Keratinocyte (primary cell): Measurements from ENCODE around the gene CBX7.

Experiments
- EZH2 ChIP-seq: IDR thresholded peaks from one replicate; pipeline ENCODE4 v1.6.1; 2012; ENCODE audit warnings: inconsistent platforms, mild to moderate bottlenecking, low read length, moderate library complexity
- TF ChIP-seq, protein P1 (sequence below), 3 experiments: IDR thresholded peaks in 1 of 3; conservative IDR thresholded peaks in 1 of 3; optimal IDR thresholded peaks in 1 of 3; 2 replicates in 2 of 3; 3 replicates in 1 of 3; pipeline versions ENCODE3 to v1.5.1; 2011; ENCODE audit warnings: low read length in 3 of 3, mild to moderate bottlenecking in 3 of 3, moderate library complexity in 2 of 3, control low read depth in 1 of 3, inconsistent platforms in 1 of 3; ENCODE audit not compliant: insufficient read depth in 2 of 3; ENCODE audit errors: extremely low read depth in 1 of 3

DNA sequence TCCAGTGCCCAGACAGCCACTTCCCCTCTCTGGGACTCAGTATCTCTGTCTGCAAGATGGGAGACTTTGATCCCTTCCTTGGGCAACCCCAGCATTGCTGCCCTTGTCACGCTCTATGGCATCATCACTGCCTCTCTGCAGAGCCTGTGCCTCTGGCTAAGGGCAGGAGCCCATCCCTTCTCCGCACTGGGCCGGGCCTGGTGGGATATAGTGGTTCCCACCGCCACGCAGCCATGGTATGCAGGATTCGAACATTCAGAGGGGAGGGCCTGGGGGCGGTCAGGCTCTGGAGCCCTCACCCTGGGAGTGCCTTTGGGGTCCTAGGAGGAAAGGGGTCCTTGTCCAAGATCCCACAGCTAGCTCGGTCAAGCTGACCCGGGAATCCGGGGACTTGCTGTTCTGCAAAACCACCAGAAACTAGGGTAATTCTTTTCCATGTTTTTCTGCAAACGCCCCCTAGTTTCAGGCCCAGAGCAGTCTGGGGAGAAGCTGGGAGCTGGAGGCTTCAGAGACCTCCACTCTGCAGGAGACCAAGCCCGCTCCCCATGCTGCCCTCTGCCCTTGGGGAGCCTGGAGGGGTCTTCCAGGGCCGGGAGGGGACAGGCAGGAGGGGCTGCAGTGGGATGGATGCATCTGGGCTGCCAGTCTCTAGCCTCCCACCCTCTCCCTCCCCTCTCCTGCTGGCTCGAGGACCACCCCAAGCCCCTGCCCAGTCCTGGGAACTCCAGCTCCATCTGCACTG is 24.4 kb upstream of the CBX7 start:
- TF ChIP-seq, protein P1, sequence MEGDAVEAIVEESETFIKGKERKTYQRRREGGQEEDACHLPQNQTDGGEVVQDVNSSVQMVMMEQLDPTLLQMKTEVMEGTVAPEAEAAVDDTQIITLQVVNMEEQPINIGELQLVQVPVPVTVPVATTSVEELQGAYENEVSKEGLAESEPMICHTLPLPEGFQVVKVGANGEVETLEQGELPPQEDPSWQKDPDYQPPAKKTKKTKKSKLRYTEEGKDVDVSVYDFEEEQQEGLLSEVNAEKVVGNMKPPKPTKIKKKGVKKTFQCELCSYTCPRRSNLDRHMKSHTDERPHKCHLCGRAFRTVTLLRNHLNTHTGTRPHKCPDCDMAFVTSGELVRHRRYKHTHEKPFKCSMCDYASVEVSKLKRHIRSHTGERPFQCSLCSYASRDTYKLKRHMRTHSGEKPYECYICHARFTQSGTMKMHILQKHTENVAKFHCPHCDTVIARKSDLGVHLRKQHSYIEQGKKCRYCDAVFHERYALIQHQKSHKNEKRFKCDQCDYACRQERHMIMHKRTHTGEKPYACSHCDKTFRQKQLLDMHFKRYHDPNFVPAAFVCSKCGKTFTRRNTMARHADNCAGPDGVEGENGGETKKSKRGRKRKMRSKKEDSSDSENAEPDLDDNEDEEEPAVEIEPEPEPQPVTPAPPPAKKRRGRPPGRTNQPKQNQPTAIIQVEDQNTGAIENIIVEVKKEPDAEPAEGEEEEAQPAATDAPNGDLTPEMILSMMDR (optimal IDR thresholded peaks at IDR 0.05 in 1 of 3, IDR thresholded peaks at IDR 0.05 in 1 of 3, conservative IDR thresholded peaks at IDR 0.05 in 1 of 3; ENCODE audit: extremely low read depth in 1 of 3, insufficient read depth in 2 of 3, low read length in 3 of 3) = no peak
- no peak for TF ChIP-seq EZH2
